HepG2 (cell line): ENCODE data around the gene EVI5. TPM values are rescaled to one million over a fixed set of nuclear protein-coding genes. Genes with fewer than 3 reads are reported as not detected.

Source experiments
- BRCA1 ChIP-seq: sonication (generic); formaldehyde crosslinking; IDR thresholded peaks from 2 replicates; pipeline ENCODE4 v1.4.0; 2020; ENCODE audit warnings: missing genetic modification reagents
- CHD4 ChIP-seq: fragments of 200-600 bp; sonication (generic); IDR thresholded peaks from 2 replicates; pipeline ENCODE4 v1.7.0; 2017; ENCODE audit warnings: mild to moderate bottlenecking, low read length, borderline replicate concordance
- DNMT3B ChIP-seq: conservative IDR thresholded peaks from 2 replicates; pipeline ENCODE4 v1.6.1; 2016; ENCODE audit warnings: missing biosample characterization, control low read depth
- GPN1 ChIP-seq: sonication (generic); formaldehyde crosslinking; IDR thresholded peaks from 2 replicates; pipeline ENCODE4 v1.5.1; 2020; ENCODE audit warnings: missing genetic modification reagents, borderline replicate concordance
- HOXA7 ChIP-seq: sonication (generic); formaldehyde crosslinking; IDR thresholded peaks from 2 replicates; pipeline ENCODE4 v1.8.1; 2022; ENCODE audit warnings: mild to moderate bottlenecking, missing genetic modification reagents, moderate library complexity
- ISL2 ChIP-seq: sonication (generic); formaldehyde crosslinking; IDR thresholded peaks from 2 replicates; pipeline ENCODE4 v1.5.0; 2020; ENCODE audit warnings: missing genetic modification reagents
- KAT8 ChIP-seq: IDR thresholded peaks from 2 replicates; pipeline ENCODE4 v1.6.1; 2016; ENCODE audit warnings: missing genetic modification reagents, missing compliant biosample characterization
- MEIS1 ChIP-seq: sonication (generic); formaldehyde crosslinking; IDR thresholded peaks from 2 replicates; pipeline ENCODE4 v1.9.0; 2021; ENCODE audit warnings: mild to moderate bottlenecking, missing genetic modification reagents, moderate library complexity, borderline replicate concordance
- NFKB2 ChIP-seq: sonication (generic); formaldehyde crosslinking; IDR thresholded peaks from 2 replicates; pipeline ENCODE4 v1.4.0; 2020; ENCODE audit warnings: missing genetic modification reagents, borderline replicate concordance
- SMARCC2 ChIP-seq: fragments of 450-650 bp; IDR thresholded peaks from 2 replicates; pipeline ENCODE4 v1.6.1; 2017; ENCODE audit warnings: antibody characterized with exemption, mild to moderate bottlenecking
- TFDP1 ChIP-seq: IDR thresholded peaks from 2 replicates; pipeline ENCODE4 v1.6.1; 2016; ENCODE audit warnings: missing compliant biosample characterization, missing genetic modification reagents, borderline replicate concordance
- ZFP36 ChIP-seq: fragments of 150-350 bp; IDR thresholded peaks from 2 replicates; pipeline ENCODE4 v1.6.1; 2018; ENCODE audit warnings: borderline replicate concordance, low read length, low read depth; ENCODE audit not compliant: partially characterized antibody
- ZNF180 ChIP-seq: sonication (generic); formaldehyde crosslinking; IDR thresholded peaks from 2 replicates; pipeline ENCODE4 v1.4.0; 2020; ENCODE audit warnings: low read depth, missing genetic modification reagents, borderline replicate concordance
- ZNF550 ChIP-seq: sonication (generic); formaldehyde crosslinking; IDR thresholded peaks from 2 replicates; pipeline ENCODE4 v1.4.0; 2020; ENCODE audit warnings: mild to moderate bottlenecking, missing genetic modification reagents, borderline replicate concordance
- ZNF619 ChIP-seq: sonication (generic); formaldehyde crosslinking; IDR thresholded peaks from 2 replicates; pipeline ENCODE4 v1.4.0; 2020; ENCODE audit warnings: mild to moderate bottlenecking, missing genetic modification reagents
- ZNF784 ChIP-seq: sonication (generic); formaldehyde crosslinking; IDR thresholded peaks from 2 replicates; pipeline ENCODE4 v1.5.1; 2020; ENCODE audit warnings: missing genetic modification reagents, mild to moderate bottlenecking, borderline replicate concordance
- polyA plus RNA-seq, 8 experiments: library from polyadenylated mRNA; depleted of rRNA in 3 of 8; stranded (reverse) in 7 of 8; unstranded in 1 of 8; fragments of >200 nt; fragmentation: Illumina TruSeq in 4 of 8; extraction: Trizol in 4 of 8; gene quantifications; 2 replicates each; pipeline versions ENCODE4 v1.2.1 to v1.2.3, GENCODE V29; 2011 to 2016; ENCODE audit warnings: low read depth in 4 of 8, missing spikeins in 1 of 8, mixed read lengths in 1 of 8; ENCODE audit not compliant: insufficient read depth in 1 of 8
- total RNA-seq, 5 experiments: library from RNA; depleted of rRNA; stranded (reverse); fragments of >200 nt; fragmentation: Illumina TruSeq; extraction: Trizol; gene quantifications; 2 replicates each; pipeline ENCODE4 v1.2.3, GENCODE V29; 2016; ENCODE audit warnings: low read depth in 1 of 5
- TF ChIP-seq, protein P1 (sequence below): sonication (generic); formaldehyde crosslinking; IDR thresholded peaks from 2 replicates; pipeline ENCODE4 v1.8.0; 2022; ENCODE audit warnings: missing genetic modification reagents, mild to moderate bottlenecking, inconsistent platforms, borderline replicate concordance
- TF ChIP-seq, protein P2 (sequence below): sonication (generic); formaldehyde crosslinking; IDR thresholded peaks from 2 replicates; pipeline ENCODE4 v1.4.0; 2020; ENCODE audit warnings: missing genetic modification reagents
- TF ChIP-seq, protein P3 (sequence below): sonication (generic); formaldehyde crosslinking; IDR thresholded peaks from 2 replicates; pipeline ENCODE4 v1.4.0; 2020; ENCODE audit warnings: low read depth, mild to moderate bottlenecking, missing genetic modification reagents

Gene EVI5
- total and polyA plus RNA-seq, 2 of the 13 experiments (the other 11 are each of a cell fraction or from before 2014, with no cell fraction given): 4.0 to 12.6 TPM

DNA sequence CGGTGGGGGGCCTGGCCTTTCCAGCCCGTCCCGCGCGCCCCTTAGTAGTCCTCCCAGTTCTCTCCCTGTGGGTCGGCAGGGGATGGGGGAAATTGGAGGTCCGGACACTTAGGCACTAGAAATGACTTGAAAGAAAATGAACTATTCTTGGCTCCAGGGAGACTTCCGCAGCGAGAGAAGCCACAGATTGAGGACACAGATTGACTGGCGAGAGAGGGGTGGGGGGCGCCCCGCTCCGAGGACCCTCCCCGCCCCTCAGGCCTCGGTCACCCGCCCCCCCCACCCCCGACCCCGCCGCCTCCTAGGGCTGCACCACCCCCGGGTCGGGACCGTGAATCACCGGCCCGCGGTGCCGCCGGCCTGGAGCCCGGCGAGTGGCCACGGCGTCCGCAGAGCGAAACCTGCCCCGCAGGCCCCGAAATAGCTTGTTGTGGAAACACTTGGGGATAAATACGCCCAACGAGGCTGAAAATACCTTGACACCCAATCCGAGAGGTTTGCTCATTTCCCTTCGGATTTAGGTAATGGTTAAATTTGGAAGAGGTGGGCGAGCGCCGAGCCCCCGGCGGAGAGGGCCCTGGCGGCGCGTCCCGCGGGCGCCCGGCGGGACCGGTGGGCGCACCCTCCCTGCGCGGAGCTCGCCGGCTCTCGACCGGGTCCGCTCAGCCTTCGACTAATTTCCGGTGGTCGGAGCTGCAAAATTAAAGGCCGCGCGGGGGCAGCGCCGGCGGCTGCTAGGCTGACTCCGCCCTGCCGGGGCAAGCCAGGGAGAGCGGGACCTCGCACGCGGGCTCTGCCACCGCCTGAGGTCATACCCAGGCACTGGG is 298.4 kb downstream of the EVI5 start, which contains the start of gene GFI1 (continued):
- no peak for TF ChIP-seq SMARCC2
- TF ChIP-seq DNMT3B: no peak
- TF ChIP-seq MEIS1 (CRISPR knock-in tag): no peak; the same call in 1 of the 2 replicates
- peak; percentile 61; the same call in 1 of the 2 replicates for TF ChIP-seq KAT8 (CRISPR knock-in tag)
- TF ChIP-seq HOXA7 (CRISPR knock-in tag): no peak
- no peak for TF ChIP-seq CHD4
- TF ChIP-seq ISL2: peak; percentile 64; the same call in 1 of the 2 replicates
- TF ChIP-seq, protein P1, sequence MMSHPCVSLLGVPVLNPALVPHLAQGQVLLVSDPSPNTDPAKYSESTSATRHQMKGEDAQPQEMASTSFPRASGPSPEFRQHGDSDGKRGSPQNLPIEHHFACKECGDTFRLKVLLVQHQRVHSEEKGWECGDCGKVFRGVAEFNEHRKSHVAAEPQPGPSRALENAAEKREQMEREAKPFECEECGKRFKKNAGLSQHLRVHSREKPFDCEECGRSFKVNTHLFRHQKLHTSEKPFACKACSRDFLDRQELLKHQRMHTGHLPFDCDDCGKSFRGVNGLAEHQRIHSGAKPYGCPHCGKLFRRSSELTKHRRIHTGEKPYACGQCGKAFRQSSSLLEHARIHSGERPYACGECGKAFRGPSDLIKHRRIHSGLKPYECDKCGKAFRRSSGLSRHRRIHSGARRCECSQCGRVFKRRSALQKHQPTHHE: no peak
- TF ChIP-seq ZNF550 (CRISPR knock-in tag): no peak
- no peak for TF ChIP-seq GPN1 (CRISPR knock-in tag)
- TF ChIP-seq TFDP1: peak; percentile 87
- peak; percentile 60; the same call in 1 of the 2 replicates for TF ChIP-seq NFKB2 (CRISPR knock-in tag)
- TF ChIP-seq ZNF619 (CRISPR knock-in tag): no peak
- no peak for TF ChIP-seq ZFP36
- no peak for TF ChIP-seq ZNF180 (CRISPR knock-in tag)
- peak; percentile 70; the same call in 1 of the 2 replicates for TF ChIP-seq ZNF784 (CRISPR knock-in tag)
- 0 out of 2 replicates have a peak, but pooled peaks have one; percentile 28 for TF ChIP-seq BRCA1 (CRISPR knock-in tag)
- TF ChIP-seq, protein P2, sequence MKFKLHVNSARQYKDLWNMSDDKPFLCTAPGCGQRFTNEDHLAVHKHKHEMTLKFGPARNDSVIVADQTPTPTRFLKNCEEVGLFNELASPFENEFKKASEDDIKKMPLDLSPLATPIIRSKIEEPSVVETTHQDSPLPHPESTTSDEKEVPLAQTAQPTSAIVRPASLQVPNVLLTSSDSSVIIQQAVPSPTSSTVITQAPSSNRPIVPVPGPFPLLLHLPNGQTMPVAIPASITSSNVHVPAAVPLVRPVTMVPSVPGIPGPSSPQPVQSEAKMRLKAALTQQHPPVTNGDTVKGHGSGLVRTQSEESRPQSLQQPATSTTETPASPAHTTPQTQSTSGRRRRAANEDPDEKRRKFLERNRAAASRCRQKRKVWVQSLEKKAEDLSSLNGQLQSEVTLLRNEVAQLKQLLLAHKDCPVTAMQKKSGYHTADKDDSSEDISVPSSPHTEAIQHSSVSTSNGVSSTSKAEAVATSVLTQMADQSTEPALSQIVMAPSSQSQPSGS (CRISPR knock-in tag): no peak
- TF ChIP-seq, protein P3, sequence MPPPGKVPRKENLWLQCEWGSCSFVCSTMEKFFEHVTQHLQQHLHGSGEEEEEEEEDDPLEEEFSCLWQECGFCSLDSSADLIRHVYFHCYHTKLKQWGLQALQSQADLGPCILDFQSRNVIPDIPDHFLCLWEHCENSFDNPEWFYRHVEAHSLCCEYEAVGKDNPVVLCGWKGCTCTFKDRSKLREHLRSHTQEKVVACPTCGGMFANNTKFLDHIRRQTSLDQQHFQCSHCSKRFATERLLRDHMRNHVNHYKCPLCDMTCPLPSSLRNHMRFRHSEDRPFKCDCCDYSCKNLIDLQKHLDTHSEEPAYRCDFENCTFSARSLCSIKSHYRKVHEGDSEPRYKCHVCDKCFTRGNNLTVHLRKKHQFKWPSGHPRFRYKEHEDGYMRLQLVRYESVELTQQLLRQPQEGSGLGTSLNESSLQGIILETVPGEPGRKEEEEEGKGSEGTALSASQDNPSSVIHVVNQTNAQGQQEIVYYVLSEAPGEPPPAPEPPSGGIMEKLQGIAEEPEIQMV (CRISPR knock-in tag): peak; percentile 99
